OCI-LY7 (cell line): ENCODE results near the gene ITGA8. TPM values are rescaled to one million over a fixed set of nuclear protein-coding genes. Genes with fewer than 3 reads are reported as not detected.

Experiments
- BruUV-seq: library from RNA; stranded (reverse); fragments of 400-500 nt; replicated peaks from 2 replicates; lab custom pipeline; 2021; lab: Mats Ljungman, UMichigan
- CTCF ChIA-PET: fragments of 300-600 bp; sonication (Branson Sonifier 250); formaldehyde crosslinking; loops from one replicate; lab custom pipeline; 2022; ENCODE audit warnings: antibody characterized with exemption; ENCODE audit not compliant: unreplicated experiment; lab: Charles Lee
- POLR2A ChIA-PET: fragments of 300-600 bp; sonication (Branson Sonifier 250); formaldehyde crosslinking; loops from one replicate; lab custom pipeline; 2022; ENCODE audit warnings: antibody characterized with exemption; lab: Charles Lee
- DNase-seq: peaks from one replicate; pipeline ENCODE4 v3.0.0-alpha.2; 2015; ENCODE audit warnings: low spot score
- H2AFZ ChIP-seq: fragments of 200-600 bp; sonication (generic), shearing (Covaris generic); 2 replicates; pipeline ENCODE4 v1.6.1; 2014; ENCODE audit warnings: mild to moderate bottlenecking, antibody characterized with exemption, low read length, moderate library complexity
- H3K27ac ChIP-seq: fragments of 200-600 bp; sonication (generic); 2 replicates; pipeline ENCODE4 v1.5.1; 2014; ENCODE audit warnings: mixed run types, low read depth, mild to moderate bottlenecking, moderate library complexity, low read length, inconsistent platforms; ENCODE audit not compliant: poor library complexity, severe bottlenecking
- H3K36me3 ChIP-seq: fragments of 200-600 bp; sonication (generic); 2 replicates; pipeline ENCODE4 v1.6.1; 2014; ENCODE audit warnings: mild to moderate bottlenecking, antibody characterized with exemption, low read length, moderate library complexity, mixed read lengths; ENCODE audit not compliant: insufficient read depth
- H3K4me1 ChIP-seq: fragments of 200-600 bp; sonication (generic); 2 replicates; pipeline ENCODE4 v1.5.1; 2014; ENCODE audit warnings: mild to moderate bottlenecking, low read length; ENCODE audit not compliant: insufficient read depth, poor library complexity, severe bottlenecking
- H3K4me2 ChIP-seq: fragments of 200-600 bp; sonication (generic); 2 replicates; pipeline ENCODE4 v1.6.1; 2014; ENCODE audit warnings: mild to moderate bottlenecking, low read length
- H3K4me3 ChIP-seq: fragments of 200-600 bp; sonication (generic); 2 replicates; pipeline ENCODE4 v1.5.1; 2014; ENCODE audit warnings: mild to moderate bottlenecking, low read depth, low read length; ENCODE audit not compliant: poor library complexity, severe bottlenecking
- H3K79me2 ChIP-seq: fragments of 200-600 bp; sonication (generic); 2 replicates; pipeline ENCODE4 v1.6.1; 2016; ENCODE audit warnings: low read depth, mild to moderate bottlenecking, low read length, moderate library complexity, mixed read lengths; ENCODE audit not compliant: insufficient read depth
- H3K9me2 ChIP-seq: fragments of 200-600 bp; sonication (generic); 2 replicates; pipeline ENCODE4 v1.6.1; 2016; ENCODE audit warnings: mild to moderate bottlenecking, low read length, mixed read lengths; ENCODE audit not compliant: insufficient read depth
- H3K9me3 ChIP-seq: fragments of 200-600 bp; sonication (generic); 2 replicates; pipeline ENCODE4 v1.6.1; 2014; ENCODE audit warnings: mild to moderate bottlenecking, mixed run types, low read length, mixed read lengths
- H4K20me1 ChIP-seq: fragments of 200-600 bp; sonication (generic); 2 replicates; pipeline ENCODE4 v1.6.1; 2014; ENCODE audit warnings: mild to moderate bottlenecking, antibody characterized with exemption, low read length, moderate library complexity, mixed read lengths; ENCODE audit not compliant: insufficient read depth
- CTCF ChIP-seq: fragments of 200-600 bp; sonication (generic); conservative IDR thresholded peaks from 2 replicates; pipeline ENCODE4 v1.5.1; 2014; ENCODE audit warnings: mild to moderate bottlenecking, antibody characterized with exemption, low read length, moderate library complexity, mixed read lengths
- EZH2phosphoT487 ChIP-seq: fragments of 200-600 bp; sonication (generic); IDR thresholded peaks from 2 replicates; pipeline ENCODE4 v1.6.1; 2018; ENCODE audit warnings: low read depth, borderline replicate concordance, mild to moderate bottlenecking, mixed run types, antibody characterized with exemption, low read length, moderate library complexity, mixed read lengths
- intact Hi-C: fragments of 100-400 bp; cut with micrococcal nuclease; formaldehyde crosslinking; loops from one replicate; pipeline ENCODE4 v1.10.0; 2022; ENCODE audit not compliant: unreplicated experiment
- total RNA-seq, 2 experiments: library from RNA; depleted of rRNA in 1 of 2; stranded (reverse); fragments of >200 nt in 1 of 2; shearing (Covaris generic) in 1 of 2; gene quantifications; 2 replicates each; pipeline ENCODE4 v1.2.3, GENCODE V29; 2014 to 2022

ITGA8 gene
- total RNA-seq, 2 experiments from 2014 or later = not detected

- no peaks in the 10 kb centered on the region for H3K9me3 ChIP-seq
- intact Hi-C loops = no loop called here
- no peak overlapping the region for H2AFZ ChIP-seq
- H3K4me1 ChIP-seq = no peaks in the 10 kb centered on the region
- H3K4me2 ChIP-seq = no peak overlapping the region
- no peaks in the 10 kb centered on the region for H4K20me1 ChIP-seq
- DNase-seq = no peak
- no peak overlapping the region for H3K27ac ChIP-seq
- ChIA-PET POLR2A (interaction anchor here (0.7 kb wide), 1 partner anchor 47 kb away, joined by 3 read pairs; no protein-coding TSS in a partner anchor), CTCF (no interaction called here)
- no peaks in the 10 kb centered on the region for H3K9me2 ChIP-seq
- TF ChIP-seq CTCF = no peak
- no peak for TF ChIP-seq EZH2phosphoT487
- no TSS peak for BruUV-seq
- H3K36me3 ChIP-seq = no peaks in the 10 kb centered on the region
- H3K4me3 ChIP-seq = no peak overlapping the region
- no peaks in the 10 kb centered on the region for H3K79me2 ChIP-seq
These were observed 147.1 kb downstream of the ITGA8 start for GRCh38 chr10:15572531-15573045.

DNA sequence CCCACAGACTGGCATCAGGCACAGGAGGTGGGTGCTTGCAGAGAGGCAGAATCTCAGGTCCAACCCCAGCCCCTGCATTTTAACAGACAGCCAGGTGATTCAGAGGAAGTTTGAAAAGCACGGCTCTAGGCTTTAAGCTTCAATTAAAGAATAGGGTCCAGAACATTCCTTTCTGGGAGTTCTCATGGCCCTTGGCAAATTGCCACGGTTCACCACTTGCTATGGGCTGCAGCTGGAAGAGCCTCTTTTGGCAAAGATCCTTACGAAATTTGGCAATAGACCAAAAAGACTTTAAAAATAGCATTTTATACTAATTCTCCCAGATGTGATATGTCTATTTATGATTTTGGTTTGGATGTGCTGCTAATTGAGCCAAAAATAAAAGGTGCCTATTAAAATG, 148.1 kb downstream of the ITGA8 start:
- ChIA-PET POLR2A (interaction anchor here (0.7 kb wide), 1 partner anchor 310 kb away, joined by 3 read pairs; no protein-coding TSS in a partner anchor), CTCF (no interaction called here)
- Histone ChIP-seq H3K27ac (no peak overlapping the region), H3K9me2 (no peaks in the 10 kb centered on the region), H3K4me2 (no peak overlapping the region), H2AFZ (no peak overlapping the region), H4K20me1 (no peaks in the 10 kb centered on the region), H3K4me1 (no peaks in the 10 kb centered on the region), H3K36me3 (no peaks in the 10 kb centered on the region), H3K4me3 (no peak overlapping the region), H3K79me2 (no peaks in the 10 kb centered on the region), H3K9me3 (no peaks in the 10 kb centered on the region)
- no peak for TF ChIP-seq EZH2phosphoT487
- no peak for TF ChIP-seq CTCF
- no peak for DNase-seq
- no TSS peak for BruUV-seq
- intact Hi-C loops = no loop called here

DNA sequence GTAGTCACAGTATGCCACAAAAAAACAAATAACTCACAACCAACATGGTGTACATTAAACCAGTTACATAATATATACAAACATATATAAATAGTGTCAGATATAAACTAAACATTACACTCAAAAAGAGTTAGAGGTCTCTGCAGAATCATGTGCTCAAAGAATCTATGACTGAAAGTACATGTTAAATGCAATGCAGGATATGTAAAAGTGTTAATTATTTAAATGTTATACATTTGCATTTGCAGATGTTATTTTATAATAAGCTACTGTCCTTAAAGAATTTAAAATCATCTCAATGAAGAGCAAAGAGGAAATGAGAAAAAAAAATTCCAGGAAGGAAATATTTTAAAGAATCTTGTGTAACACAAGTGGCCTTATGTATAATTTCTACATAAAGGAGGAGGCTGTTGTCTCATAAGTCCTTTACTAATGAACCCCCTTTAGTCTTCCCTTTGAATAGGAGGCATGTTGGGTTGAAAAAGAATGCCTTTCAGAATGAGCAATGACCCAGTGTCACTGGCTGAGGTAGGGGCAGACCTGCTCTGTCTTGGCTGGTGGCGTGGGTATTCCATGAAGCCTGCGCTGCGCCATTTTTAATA, 148.9 kb downstream of the ITGA8 start:
- intact Hi-C loops = no loop called here
- ChIA-PET CTCF (no interaction called here), POLR2A (no interaction called here)
- Histone ChIP-seq H3K9me2 (no peaks in the 10 kb centered on the region), H3K4me1 (no peaks in the 10 kb centered on the region), H3K9me3 (no peaks in the 10 kb centered on the region), H4K20me1 (no peaks in the 10 kb centered on the region), H3K4me2 (no peak overlapping the region), H3K36me3 (no peaks in the 10 kb centered on the region), H2AFZ (no peak overlapping the region), H3K4me3 (no peak overlapping the region), H3K79me2 (no peaks in the 10 kb centered on the region), H3K27ac (no peak overlapping the region)
- TF ChIP-seq EZH2phosphoT487 = no peak
- no peak for TF ChIP-seq CTCF
- DNase-seq = no peak
- no TSS peak for BruUV-seq
